Bronchial epithelial cell (primary cell): ENCODE measurements around the gene TSPO. TPM values are rescaled to one million over a fixed set of nuclear protein-coding genes. Genes with fewer than 3 reads are reported as not detected.

ENCODE experiments used
- DNase-seq: peaks from one replicate; pipeline ENCODE4 v3.0.0-alpha.2; 2010; ENCODE audit warnings: low read depth
- FAIRE-seq: peaks from 2 replicates; lab custom pipeline; 2011; peaks lifted over from hg19 to GRCh38; lab: Jason Lieb, UNC
- H3K27me3 ChIP-seq: 2 replicates; pipeline ENCODE4 v1.5.1; 2011; ENCODE audit warnings: low read length; ENCODE audit not compliant: control insufficient read depth, insufficient read depth
- H3K36me3 ChIP-seq: 2 replicates; pipeline ENCODE4 v1.5.1; 2011; ENCODE audit warnings: low read length; ENCODE audit not compliant: control insufficient read depth, insufficient read depth
- H3K4me3 ChIP-seq: 2 replicates; pipeline ENCODE4 v1.5.1; 2011; ENCODE audit warnings: mild to moderate bottlenecking, low read depth, low read length, control low read depth
- CTCF ChIP-seq: IDR thresholded peaks from 2 replicates; pipeline ENCODE4 v1.5.1; 2011; ENCODE audit warnings: mild to moderate bottlenecking, moderate library complexity, low read length, control low read depth, inconsistent platforms; ENCODE audit not compliant: insufficient read depth, severe bottlenecking
- total RNA-seq: library from RNA; depleted of rRNA; stranded (reverse); fragments of >200 nt; gene quantifications from 2 replicates; pipeline ENCODE4 v1.2.1, GENCODE V29; 2014

TSPO gene
- total RNA-seq, 1 donor from 2014 or later, result 419 TPM

- no peak overlapping the region for H3K4me3 ChIP-seq
- DNase-seq, result no peak
- no peaks in the 10 kb centered on the region for H3K36me3 ChIP-seq
- no peak for FAIRE-seq
- H3K27me3 ChIP-seq, result no peaks in the 10 kb centered on the region
- TF ChIP-seq CTCF, result no peak
These were observed 3.5 kb upstream of the TSPO start for GRCh38 chr22:43147821-43148220.

- Histone ChIP-seq H3K27me3 (no peaks in the 10 kb centered on the region), H3K4me3 (no peak overlapping the region), H3K36me3 (no peaks in the 10 kb centered on the region)
- DNase-seq (peak; percentile 52), FAIRE-seq (no peak)
- TF ChIP-seq CTCF, result no peak
These were observed 2.8 kb upstream of the TSPO start for GRCh38 chr22:43148581-43148980.

- TF ChIP-seq CTCF, result no peak
- FAIRE-seq (no peak), DNase-seq (no peak)
- H3K4me3 ChIP-seq, result peak overlapping the region; percentile 91
- H3K27me3 ChIP-seq, result no peaks in the 10 kb centered on the region
- H3K36me3 ChIP-seq, result peaks cover 11% of the 10 kb centered on the region
These were observed 590 bp upstream of the TSPO start for GRCh38 chr22:43150731-43151206.

- peak overlapping the region; percentile 91 for H3K4me3 ChIP-seq
- DNase-seq (no peak), FAIRE-seq (no peak)
- peaks cover 15% of the 10 kb centered on the region for H3K36me3 ChIP-seq
- H3K27me3 ChIP-seq, result no peaks in the 10 kb centered on the region
- TF ChIP-seq CTCF, result no peak
These were observed 621 bp downstream of the TSPO start for GRCh38 chr22:43152003-43152356.

GRCh38 chr22:43152357-43153071 lies 1.2 kb downstream of the TSPO start:
- no peak for FAIRE-seq
- Histone ChIP-seq H3K4me3 (peak overlapping the region; percentile 91), H3K27me3 (no peaks in the 10 kb centered on the region), H3K36me3 (peaks cover 15% of the 10 kb centered on the region)
- no peak for TF ChIP-seq CTCF
- DNase-seq, result peak; percentile 63

GRCh38 chr22:43153899-43154298 lies 2.5 kb downstream of the TSPO start:
- Histone ChIP-seq H3K4me3 (no peak overlapping the region), H3K27me3 (no peaks in the 10 kb centered on the region), H3K36me3 (peaks cover 24% of the 10 kb centered on the region)
- TF ChIP-seq CTCF, result no peak
- DNase-seq, result no peak
- FAIRE-seq, result no peak
